Cardiac fibroblast (primary cell): ENCODE data around the gene ACSF3.

Source experiments
- DNase-seq, 2 donors: peaks; one replicate each; pipeline versions ENCODE4 v3.0.0 to v3.0.0-alpha.2; 2010; ENCODE audit warnings: low read depth in 2 of 2
- H3K4me3 ChIP-seq, 2 donors: replicated peaks in 1 of 2; 1 replicate in 1 of 2; 2 replicates in 1 of 2; pipeline ENCODE4 v1.5.1; 2011; ENCODE audit warnings: low read depth in 2 of 2, low read length in 2 of 2, mild to moderate bottlenecking in 2 of 2, moderate library complexity in 1 of 2
- TF ChIP-seq, protein P1 (sequence below): IDR thresholded peaks from one replicate; pipeline ENCODE4 v1.5.1; 2011; ENCODE audit warnings: low read depth, mild to moderate bottlenecking, low read length, inconsistent platforms

ACSF3 gene

DNA sequence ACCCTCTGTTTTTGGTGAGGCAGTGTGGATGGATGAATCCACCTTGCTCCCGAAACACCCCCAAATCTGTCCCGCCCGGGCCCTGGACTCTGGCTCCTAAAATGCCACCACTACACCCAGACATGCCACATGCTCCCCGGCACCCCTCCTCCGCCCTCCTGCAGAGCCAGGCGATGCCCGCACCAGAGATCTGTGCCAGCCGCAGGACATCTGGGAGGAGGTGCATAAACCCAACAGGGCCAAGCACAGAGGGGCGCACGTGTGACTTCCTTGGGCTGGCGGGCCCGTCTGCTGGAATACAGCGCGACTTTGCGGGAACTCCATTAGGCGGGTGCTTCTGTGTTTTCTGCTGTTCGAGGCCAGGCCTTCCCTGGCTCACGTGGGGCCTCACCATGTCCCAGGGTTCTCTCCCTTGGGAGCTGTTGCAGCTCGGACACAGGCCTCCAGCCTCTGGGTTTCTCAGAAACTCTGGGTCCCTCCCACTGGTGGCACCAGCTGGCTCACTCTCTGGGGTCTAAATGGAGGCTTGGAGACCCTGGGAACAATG lies 14.1 kb upstream of the ACSF3 start:
- H3K4me3 ChIP-seq, result no peak overlapping the region
- no peak for DNase-seq
- TF ChIP-seq, protein P1, sequence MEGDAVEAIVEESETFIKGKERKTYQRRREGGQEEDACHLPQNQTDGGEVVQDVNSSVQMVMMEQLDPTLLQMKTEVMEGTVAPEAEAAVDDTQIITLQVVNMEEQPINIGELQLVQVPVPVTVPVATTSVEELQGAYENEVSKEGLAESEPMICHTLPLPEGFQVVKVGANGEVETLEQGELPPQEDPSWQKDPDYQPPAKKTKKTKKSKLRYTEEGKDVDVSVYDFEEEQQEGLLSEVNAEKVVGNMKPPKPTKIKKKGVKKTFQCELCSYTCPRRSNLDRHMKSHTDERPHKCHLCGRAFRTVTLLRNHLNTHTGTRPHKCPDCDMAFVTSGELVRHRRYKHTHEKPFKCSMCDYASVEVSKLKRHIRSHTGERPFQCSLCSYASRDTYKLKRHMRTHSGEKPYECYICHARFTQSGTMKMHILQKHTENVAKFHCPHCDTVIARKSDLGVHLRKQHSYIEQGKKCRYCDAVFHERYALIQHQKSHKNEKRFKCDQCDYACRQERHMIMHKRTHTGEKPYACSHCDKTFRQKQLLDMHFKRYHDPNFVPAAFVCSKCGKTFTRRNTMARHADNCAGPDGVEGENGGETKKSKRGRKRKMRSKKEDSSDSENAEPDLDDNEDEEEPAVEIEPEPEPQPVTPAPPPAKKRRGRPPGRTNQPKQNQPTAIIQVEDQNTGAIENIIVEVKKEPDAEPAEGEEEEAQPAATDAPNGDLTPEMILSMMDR, result no peak

DNA sequence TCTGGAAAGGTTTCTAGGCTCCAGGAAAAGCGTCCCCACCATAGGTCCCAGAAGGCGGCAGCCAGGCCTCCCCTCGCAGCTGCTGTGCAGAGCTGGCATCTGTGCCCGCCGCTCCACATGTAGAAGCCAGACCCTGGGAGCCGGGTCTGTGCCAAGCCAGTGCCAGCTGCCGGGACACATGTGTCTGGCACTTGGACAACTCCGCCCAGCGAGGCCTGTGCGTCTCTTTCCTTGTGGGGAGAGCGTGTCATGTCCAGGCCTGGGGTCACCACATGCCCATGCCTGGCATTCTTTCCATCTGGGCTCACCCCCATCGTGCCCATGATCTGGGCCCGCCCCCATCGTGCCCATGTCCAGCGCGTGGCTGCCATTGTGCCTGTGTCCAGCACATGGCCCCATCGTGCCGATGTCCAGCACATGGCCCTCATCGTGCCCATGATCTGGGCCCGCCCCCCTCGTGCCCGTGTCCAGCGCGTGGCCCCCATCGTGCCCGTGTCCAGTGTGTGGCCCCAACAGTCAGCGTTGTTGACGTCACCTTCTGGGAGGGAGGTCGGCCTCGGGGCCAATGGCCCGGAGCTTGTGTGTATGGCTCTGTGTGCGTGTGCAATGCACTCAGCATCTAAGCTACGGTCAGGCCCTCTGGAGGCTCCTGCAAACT lies 13.3 kb upstream of the ACSF3 start:
- TF ChIP-seq, protein P1, result no peak
- DNase-seq, result no peak
- no peak overlapping the region for H3K4me3 ChIP-seq

DNA sequence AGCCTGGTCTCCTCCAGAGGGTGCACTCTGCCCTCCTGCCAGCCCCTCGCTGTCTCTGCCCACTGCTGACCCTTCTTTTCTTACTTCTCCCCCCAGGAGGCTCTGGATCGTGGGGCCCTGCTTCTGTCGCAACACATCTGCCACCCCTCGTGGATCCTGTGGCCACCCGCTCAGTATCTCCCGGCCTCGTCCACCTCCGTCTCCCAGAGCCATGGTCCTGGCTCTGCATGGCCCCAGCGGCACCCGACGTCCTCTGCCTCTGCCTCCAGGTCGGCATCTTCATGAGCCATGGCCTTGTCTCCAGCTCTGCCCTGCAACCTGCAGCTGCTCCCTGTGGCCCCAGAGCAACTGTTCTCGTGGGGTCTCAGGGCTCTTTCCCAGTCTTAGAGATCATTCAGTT lies 12.1 kb upstream of the ACSF3 start:
- no peak overlapping the region for H3K4me3 ChIP-seq
- DNase-seq, result no peak
- TF ChIP-seq, protein P1, result no peak

- no peak for DNase-seq
- TF ChIP-seq, protein P1, result no peak
- H3K4me3 ChIP-seq, result no peak overlapping the region
Measured at GRCh38 chr16:89084411-89084810, 9.2 kb upstream of the ACSF3 start.

DNA sequence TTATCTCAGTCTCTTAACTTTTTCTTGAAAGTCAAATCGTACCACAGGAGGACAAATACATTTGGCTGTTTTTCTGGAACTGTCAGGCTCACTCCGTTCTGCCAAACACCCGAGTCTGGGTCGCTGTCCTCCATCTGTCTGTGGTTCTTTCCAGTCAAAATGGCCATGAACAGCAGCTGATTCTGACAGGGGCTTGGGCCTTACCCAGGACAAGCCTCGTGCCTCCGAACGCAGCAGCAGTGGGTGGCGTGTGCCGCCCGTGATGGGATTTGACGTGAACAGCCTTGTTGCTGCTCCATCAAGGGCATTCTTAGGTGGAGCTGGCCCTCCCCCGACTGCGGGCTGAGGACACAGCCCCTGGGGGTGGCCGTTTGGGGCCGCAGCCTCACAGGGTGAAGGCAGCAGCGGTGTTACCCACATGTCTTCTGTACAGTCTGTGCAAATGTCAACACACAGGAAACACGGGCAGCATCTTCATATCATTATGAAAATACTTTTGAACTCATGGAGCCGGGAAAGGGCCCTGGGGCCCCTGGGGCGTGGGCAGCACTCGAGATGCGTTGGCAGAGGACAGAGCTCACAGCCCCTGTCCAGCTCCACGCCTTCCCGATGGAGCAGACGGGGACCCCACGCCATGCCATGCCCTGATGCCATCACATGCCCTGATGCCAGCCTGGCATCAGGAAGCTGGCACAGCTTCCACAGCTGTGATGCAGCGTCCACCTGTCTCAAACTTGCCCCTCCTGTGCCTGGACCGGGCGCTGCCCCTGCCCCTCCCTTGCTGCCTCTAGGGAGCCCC lies 8.6 kb upstream of the ACSF3 start:
- H3K4me3 ChIP-seq, result no peak overlapping the region
- no peak for DNase-seq
- TF ChIP-seq, protein P1, result no peak

- no peak for DNase-seq
- TF ChIP-seq, protein P1, result no peak
- H3K4me3 ChIP-seq, result no peak overlapping the region
Measured at GRCh38 chr16:89085755-89086154, 7.9 kb upstream of the ACSF3 start.
